ENCODE results near the gene PLXNA2. TPM values are rescaled to one million over a fixed set of nuclear protein-coding genes. Genes with fewer than 3 reads are reported as not detected.

Gene PLXNA2
- total RNA-seq, 1 donor from 2014 or later, result 38.3 TPM

- H3K36me3 ChIP-seq, result no peaks in the 10 kb centered on the region
- no peak overlapping the region for H3K4me3 ChIP-seq
- no peak for TF ChIP-seq POLR2A (IDR thresholded peaks at IDR 0.05)
- TF ChIP-seq, protein P1, sequence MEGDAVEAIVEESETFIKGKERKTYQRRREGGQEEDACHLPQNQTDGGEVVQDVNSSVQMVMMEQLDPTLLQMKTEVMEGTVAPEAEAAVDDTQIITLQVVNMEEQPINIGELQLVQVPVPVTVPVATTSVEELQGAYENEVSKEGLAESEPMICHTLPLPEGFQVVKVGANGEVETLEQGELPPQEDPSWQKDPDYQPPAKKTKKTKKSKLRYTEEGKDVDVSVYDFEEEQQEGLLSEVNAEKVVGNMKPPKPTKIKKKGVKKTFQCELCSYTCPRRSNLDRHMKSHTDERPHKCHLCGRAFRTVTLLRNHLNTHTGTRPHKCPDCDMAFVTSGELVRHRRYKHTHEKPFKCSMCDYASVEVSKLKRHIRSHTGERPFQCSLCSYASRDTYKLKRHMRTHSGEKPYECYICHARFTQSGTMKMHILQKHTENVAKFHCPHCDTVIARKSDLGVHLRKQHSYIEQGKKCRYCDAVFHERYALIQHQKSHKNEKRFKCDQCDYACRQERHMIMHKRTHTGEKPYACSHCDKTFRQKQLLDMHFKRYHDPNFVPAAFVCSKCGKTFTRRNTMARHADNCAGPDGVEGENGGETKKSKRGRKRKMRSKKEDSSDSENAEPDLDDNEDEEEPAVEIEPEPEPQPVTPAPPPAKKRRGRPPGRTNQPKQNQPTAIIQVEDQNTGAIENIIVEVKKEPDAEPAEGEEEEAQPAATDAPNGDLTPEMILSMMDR (IDR thresholded peaks at IDR 0.05), result no peak
- TF ChIP-seq POLR2AphosphoS5 (IDR thresholded peaks at IDR 0.05; ENCODE audit: insufficient read depth in 1 of 2, low read depth in 1 of 2), result no peak
- H3K4me1 ChIP-seq, result peaks cover 30% of the 10 kb centered on the region
- DNase-seq (ENCODE audit: extremely low spot score in 2 of 2), result no peak
- intact Hi-C loops (cut with DNase I), result no loop called here
- H3K27me3 ChIP-seq, result no peaks in the 10 kb centered on the region
- no peaks in the 10 kb centered on the region for H3K9me3 ChIP-seq
- no peak overlapping the region for H3K27ac ChIP-seq
Measured at GRCh38 chr1:208165659-208166058, 78.5 kb downstream of the PLXNA2 start.

DNA sequence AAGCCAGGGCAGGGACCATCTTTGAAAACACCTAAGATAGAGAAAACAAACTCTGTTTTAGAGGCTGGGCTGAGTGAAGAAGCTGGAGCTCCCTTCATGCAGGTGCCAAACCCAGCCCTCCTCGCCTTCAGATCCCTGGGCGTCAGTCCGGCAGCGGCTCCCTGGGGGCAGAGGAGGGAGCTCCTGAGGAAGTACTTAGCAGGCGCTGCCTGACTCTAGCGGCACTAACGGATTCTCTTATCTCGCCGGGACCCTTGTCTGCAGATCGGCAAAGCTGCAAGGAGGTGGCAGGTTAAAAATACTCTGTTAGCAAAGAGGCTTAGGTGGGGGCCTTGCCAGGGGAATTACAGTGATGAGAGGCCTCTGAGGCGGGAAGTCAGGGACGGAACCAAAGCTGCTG, 79.6 kb downstream of the PLXNA2 start:
- intact Hi-C loops (cut with DNase I), result no loop called here
- Histone ChIP-seq H3K9me3 (no peaks in the 10 kb centered on the region), H3K4me3 (no peak overlapping the region), H3K4me1 (peaks cover 40% of the 10 kb centered on the region), H3K27ac (no peak overlapping the region), H3K36me3 (no peaks in the 10 kb centered on the region), H3K27me3 (no peaks in the 10 kb centered on the region)
- no peak for DNase-seq (ENCODE audit: extremely low spot score in 2 of 2)
- TF ChIP-seq POLR2A (IDR thresholded peaks at IDR 0.05) (no peak), POLR2AphosphoS5 (IDR thresholded peaks at IDR 0.05; ENCODE audit: insufficient read depth in 1 of 2, low read depth in 1 of 2) (no peak)
- TF ChIP-seq, protein P1 (IDR thresholded peaks at IDR 0.05), result no peak

GRCh38 chr1:208163539-208163938, 80.6 kb downstream of the PLXNA2 start:
- TF ChIP-seq POLR2AphosphoS5 (IDR thresholded peaks at IDR 0.05; ENCODE audit: insufficient read depth in 1 of 2, low read depth in 1 of 2) (no peak), POLR2A (IDR thresholded peaks at IDR 0.05) (no peak)
- TF ChIP-seq, protein P1 (IDR thresholded peaks at IDR 0.05), result no peak
- H3K27ac ChIP-seq, result no peak overlapping the region
- H3K9me3 ChIP-seq, result no peaks in the 10 kb centered on the region
- no peak for DNase-seq (ENCODE audit: extremely low spot score in 2 of 2)
- H3K4me3 ChIP-seq, result no peak overlapping the region
- H3K27me3 ChIP-seq, result no peaks in the 10 kb centered on the region
- peaks cover 51% of the 10 kb centered on the region for H3K4me1 ChIP-seq
- intact Hi-C loops (cut with DNase I), result no loop called here
- no peaks in the 10 kb centered on the region for H3K36me3 ChIP-seq

GRCh38 chr1:208162903-208163302, 81.3 kb downstream of the PLXNA2 start:
- H3K4me3 ChIP-seq, result no peak overlapping the region
- no peak for DNase-seq (ENCODE audit: extremely low spot score in 2 of 2)
- intact Hi-C loops (cut with DNase I), result no loop called here
- peaks cover 52% of the 10 kb centered on the region for H3K4me1 ChIP-seq
- H3K36me3 ChIP-seq, result no peaks in the 10 kb centered on the region
- no peak overlapping the region for H3K27ac ChIP-seq
- TF ChIP-seq POLR2A (IDR thresholded peaks at IDR 0.05) (no peak), POLR2AphosphoS5 (IDR thresholded peaks at IDR 0.05; ENCODE audit: insufficient read depth in 1 of 2, low read depth in 1 of 2) (no peak)
- TF ChIP-seq, protein P1 (IDR thresholded peaks at IDR 0.05), result no peak
- H3K27me3 ChIP-seq, result no peaks in the 10 kb centered on the region
- H3K9me3 ChIP-seq, result no peaks in the 10 kb centered on the region

- no peak overlapping the region for H3K27ac ChIP-seq
- no peaks in the 10 kb centered on the region for H3K27me3 ChIP-seq
- H3K36me3 ChIP-seq, result no peaks in the 10 kb centered on the region
- H3K4me1 ChIP-seq, result peaks cover 52% of the 10 kb centered on the region
- intact Hi-C loops (cut with DNase I), result no loop called here
- no peak for DNase-seq (ENCODE audit: extremely low spot score in 2 of 2)
- TF ChIP-seq POLR2A (IDR thresholded peaks at IDR 0.05), result no peak
- TF ChIP-seq POLR2AphosphoS5 (IDR thresholded peaks at IDR 0.05; ENCODE audit: insufficient read depth in 1 of 2, low read depth in 1 of 2), result no peak
- TF ChIP-seq, protein P1 (IDR thresholded peaks at IDR 0.05), result no peak
- no peaks in the 10 kb centered on the region for H3K9me3 ChIP-seq
- H3K4me3 ChIP-seq, result no peak overlapping the region
Measured at GRCh38 chr1:208161656-208162375, 82.4 kb downstream of the PLXNA2 start.

Measured in vagina (tissue), 2 donors.